GM19193 (cell line): ENCODE results near the gene TEK.

ENCODE experiments used
- POLR2A ChIP-seq: IDR thresholded peaks from 4 replicates; pipeline ENCODE4 v1.6.1; 2011; ENCODE audit not compliant: insufficient read depth, insufficient read length; ENCODE audit errors: extremely low read depth

The TEK gene

DNA sequence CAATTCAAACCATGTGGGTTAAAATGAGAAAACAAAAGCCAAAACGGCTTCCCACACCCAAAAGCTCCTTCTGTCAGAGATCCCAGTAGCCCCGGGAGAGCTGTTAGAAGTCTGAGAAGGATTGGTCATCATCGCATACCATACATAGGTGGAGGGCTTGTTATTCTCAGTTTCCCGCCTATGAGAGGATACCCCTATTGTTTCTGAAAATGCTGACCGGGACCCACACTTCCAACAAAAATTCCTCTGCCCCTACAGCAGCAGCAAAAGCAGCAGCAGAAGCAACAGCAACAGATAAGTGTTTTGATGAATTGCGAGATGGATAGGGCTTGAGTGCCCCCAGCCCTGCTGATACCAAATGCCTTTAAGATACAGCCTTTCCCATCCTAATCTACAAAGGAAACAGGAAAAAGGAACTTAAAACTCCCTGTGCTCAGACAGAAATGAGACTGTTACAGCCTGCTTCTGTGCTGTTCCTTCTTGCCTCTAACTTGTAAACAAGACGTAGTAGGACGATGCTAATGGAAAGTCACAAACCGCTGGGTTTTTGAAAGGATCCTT, at the start of gene TEK:
TEK (plus strand) TSS at position 245 of the 561 bp plus-strand sequence. CDS start 366 bp downstream, outside the sequence.
- no peak for TF ChIP-seq POLR2A

DNA sequence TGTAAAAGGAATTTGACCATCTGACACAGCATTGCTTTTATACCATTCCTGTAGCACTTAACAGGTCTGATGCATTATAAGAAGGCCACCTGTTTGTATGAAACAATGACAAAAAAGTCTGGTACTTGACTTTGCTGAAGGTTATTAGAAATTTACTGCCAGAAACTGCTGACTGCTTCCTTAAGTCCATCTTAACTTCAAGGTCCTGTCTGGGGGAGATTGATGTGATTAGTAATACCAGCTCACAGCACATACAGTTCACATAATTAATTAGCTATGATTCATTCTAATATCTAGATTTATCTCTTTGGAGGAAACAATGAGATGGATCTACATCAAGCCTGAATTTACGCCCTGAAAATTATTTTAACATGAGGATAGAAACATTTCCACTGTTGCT, 49.6 kb upstream of the TEK start:
- no peak for TF ChIP-seq POLR2A

DNA sequence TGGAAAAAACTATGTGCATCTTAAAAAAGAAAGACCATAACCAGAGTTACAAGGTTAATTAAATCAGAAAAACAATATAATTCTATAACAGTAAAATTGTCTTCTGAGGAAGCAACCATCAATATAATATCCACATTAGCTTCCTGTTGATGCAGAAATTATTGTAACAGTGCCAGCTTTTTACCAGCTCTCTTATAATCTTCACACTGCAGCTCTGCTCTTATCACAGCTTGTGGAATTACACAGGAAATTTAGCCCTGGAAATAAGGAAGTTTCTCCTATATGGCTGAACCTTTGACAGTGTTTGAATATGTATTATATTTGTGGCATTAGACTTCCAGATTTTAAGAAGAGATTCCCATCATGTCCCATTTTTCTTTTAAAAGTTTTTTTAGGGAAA, 49.1 kb upstream of the TEK start:
- no peak for TF ChIP-seq POLR2A

DNA sequence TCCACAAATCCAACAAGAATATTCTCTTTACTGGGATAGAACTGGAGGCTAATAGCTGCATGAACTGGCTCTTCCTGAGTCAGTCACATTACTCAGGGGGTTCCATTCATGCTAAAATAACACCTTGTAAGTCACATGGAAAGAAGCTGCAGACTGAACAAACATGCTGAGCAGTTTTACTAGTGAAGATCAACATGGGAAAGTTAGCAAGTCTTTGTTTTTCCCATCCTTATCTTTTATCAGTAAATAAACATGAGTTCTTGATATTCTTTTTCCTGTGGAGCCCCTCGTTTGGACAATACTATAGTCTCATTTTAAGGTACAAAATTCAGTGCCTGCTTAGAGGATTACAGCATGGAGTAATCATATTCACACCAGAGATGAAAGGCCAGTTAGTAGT, 43.7 kb upstream of the TEK start:
- no peak for TF ChIP-seq POLR2A

DNA sequence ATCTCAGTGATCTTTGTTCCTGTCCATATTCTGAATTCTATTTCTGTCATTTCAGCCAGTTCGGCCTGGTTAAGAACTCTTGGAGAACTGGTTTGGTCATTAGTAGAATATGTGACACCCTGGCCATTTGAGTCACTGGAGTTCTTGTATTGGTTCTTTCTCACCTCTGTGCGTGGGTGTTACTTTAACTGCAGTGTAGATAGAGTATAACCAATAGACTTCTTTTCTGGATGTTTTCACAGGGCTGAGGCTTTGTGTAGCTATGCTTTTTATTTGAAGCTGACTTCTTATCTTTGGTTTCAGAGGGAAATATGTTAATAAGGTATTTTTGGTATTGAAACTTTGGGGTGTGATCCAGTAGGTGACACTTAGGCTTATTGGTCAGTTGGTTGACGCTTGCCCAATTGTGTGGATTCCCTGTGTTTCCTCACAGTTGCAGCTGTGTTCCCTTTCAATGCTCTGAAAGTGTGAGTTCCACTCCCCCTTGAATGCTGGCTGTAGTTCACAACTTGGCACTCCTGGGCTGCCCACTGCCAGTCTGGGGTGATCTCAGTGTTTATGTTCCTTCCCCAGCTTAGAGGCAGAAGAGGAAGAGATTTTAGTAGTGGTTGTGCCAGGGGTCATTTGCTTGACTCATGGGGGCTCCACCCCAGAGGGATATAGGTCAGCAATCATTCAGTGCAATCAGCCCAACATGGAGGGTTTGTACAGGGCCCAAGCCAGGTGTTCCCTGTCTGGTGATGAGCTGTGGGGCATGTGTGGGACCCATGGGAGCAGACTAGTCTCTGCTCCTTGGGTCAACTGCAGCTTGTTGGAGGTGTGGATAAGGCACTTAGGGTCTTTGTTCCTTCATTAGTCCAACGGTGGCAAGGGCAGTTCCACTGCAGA, 34.9 kb upstream of the TEK start:
- TF ChIP-seq POLR2A, result no peak

DNA sequence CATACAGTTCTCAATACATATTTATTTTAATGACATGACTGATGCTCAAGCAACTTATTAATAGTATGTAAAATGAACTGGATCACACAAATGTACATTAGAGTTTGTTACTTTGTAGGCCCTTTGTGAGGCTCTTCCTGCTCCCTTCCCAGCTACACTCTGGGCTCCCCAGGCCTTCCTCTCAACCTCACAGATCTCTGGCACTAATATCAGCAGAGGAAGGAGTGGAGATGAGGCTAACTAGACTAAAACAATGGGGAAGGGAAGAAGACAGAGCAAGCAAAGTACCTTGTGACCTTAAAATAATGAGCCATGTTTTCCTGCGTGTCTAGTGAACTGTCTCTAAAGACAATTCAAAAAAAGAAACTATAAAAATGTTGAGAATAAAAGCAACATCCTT, 30.3 kb upstream of the TEK start:
- TF ChIP-seq POLR2A, result no peak

DNA sequence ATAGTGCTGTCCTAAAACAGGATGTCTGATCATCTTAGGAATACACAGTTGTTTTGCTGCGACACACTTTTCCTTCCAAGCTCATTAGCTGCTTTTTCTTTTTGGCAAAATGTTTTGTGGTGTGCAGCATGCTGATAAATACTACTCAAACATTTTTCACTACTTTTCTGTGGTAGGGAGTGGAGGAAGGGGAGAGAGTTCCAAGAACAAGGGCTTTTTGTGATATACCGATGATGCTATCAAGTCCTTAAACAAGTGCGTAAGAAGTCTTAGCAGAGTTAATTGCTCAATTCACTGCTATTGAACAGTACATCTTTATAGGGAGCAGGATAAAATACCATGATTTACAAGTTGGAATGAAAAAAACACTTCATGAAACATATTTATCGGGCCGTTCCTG, 23.6 kb upstream of the TEK start:
- TF ChIP-seq POLR2A, result no peak

DNA sequence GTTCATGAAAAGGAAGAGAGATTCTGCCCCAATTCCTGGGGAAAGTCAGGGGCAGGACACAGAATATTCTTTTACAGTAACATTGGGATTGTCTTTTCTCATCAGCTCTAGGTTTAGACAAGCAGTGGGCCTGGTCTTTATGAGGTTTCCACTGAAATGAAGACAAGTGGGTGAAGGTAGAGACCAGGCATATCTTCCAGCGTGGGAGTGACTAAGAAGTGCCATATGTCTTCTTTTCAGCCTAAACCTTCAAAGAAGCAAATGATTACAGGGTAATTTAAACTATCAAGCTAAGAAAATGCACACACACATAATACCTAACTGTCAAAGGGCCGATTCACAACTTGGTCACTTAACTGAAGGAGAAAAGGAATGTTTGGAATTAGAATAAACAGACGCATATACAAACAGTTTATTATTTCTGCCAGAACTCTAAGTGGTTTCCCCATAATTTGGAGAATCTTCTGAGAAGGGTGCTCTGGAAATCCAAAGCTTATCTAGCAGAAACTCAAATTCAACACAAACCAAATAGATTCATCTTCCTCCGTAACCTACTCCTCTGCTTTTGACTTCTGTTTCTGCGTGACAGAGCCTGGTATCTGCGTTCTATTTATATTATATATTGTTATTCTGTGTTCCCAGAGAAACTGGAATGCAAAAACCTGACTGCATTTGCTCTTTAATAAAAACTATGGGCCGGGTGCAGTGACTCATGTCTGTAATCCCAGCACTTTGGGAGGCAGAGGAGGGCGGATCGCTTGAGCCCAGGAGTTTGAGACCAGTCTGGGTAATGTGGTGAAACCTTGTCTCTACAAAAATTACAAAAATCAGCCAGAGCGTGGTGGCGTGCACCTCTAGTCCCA, 22.0 kb upstream of the TEK start:
- TF ChIP-seq POLR2A, result no peak

DNA sequence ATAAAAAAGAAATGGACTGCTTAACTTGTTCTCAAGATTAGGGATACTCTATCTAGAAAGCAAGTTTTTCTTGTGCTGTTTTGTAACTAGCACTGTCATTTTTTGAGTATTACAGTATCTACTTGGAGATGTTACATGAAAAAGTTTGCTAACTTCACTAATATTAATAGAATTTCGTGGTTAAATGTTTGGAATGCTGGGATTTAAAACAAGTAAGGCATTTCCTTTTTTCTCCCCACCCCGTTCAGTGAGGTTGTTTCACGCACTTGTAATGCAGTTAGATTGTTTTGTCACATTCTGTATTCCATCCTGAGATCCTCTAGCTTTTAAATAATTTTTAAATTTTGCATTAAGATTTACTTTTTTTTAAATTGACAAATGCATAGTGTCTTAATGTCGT, 20.0 kb upstream of the TEK start:
- no peak for TF ChIP-seq POLR2A

DNA sequence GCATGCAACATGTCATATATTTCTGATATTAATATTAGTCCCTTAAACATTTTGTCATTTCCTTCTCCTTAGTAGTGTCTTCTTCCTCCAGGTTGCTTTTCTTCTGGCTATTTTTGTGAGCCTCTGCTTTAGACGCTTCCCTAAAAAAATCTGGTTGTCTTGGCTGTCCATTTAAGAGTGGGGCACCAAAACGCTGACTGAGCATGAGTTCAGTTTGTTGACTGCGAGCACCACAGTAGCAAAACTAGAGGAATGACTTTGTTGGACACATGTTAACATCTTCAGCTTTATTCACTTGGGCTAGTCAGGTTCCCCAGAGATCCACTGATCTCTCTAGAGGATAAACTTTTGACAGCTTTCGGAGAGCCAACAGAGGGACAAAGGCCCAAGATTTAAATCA, 19.3 kb upstream of the TEK start:
- no peak for TF ChIP-seq POLR2A

DNA sequence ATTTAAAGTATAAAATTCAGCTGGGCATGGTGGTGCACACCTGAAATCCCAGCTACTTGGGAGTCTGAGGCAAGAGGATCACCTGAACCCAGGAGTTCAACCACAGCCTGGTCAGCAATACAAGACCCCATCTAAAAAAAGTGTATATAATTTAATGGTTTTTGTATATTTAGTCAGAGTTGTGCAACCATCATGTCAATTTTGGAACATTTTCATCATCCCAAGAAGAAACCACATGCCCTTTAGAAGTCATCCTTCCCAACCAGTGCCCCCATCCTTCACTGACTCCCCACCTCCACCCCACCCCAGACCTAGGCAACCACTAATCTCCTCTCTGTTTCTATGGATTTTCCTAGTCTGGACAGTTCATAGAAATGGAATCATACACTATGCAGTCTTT, 18.8 kb upstream of the TEK start:
- TF ChIP-seq POLR2A, result no peak

DNA sequence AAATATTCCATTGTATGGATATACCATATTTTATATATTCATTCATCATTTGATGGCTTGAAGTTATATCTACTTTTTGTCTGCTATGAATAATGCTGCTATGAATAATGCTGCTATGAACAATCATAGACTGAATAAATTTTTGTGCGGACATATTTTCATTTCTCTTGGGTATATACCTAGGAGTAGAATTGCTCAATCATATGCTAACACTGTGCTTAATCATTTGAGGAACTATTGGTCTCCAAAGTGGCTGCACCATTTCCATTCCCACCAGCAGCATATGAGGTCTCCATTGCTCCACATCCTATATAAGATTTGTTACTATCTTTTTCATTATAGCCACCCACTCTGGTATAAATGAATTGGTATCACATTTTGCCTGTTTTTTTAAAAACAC, 18.3 kb upstream of the TEK start:
- no peak for TF ChIP-seq POLR2A

DNA sequence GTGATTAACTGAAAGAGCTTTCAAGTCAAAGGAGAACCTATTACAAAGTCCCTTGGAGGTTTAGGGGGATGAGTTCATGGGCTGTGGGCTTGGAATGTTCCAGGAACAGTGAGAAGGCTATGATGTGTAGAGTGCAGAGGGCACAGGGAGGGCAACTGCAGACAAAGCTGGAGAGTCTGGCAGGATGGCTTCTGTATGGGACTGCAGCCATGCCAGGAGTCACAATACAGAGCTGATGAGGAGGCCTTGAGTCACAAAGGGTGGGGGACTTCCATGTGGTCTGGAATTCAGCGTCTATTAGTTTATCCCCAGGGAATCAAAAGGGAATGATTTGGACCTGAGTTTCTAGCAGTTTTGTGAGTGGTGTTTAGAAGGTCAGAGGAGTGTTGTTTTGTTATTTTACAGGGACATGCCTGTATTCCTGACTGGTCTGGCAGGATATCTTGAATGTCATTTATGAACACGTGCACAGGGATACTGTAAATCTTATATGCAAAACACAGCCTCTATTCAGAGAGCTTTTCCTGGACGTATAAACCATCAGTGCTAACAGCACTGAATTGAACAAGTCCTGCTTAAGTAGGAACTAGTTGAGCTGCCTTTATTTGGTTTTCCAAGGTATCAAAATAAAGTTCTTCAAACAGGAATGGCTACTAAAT, 14.3 kb upstream of the TEK start:
- no peak for TF ChIP-seq POLR2A

DNA sequence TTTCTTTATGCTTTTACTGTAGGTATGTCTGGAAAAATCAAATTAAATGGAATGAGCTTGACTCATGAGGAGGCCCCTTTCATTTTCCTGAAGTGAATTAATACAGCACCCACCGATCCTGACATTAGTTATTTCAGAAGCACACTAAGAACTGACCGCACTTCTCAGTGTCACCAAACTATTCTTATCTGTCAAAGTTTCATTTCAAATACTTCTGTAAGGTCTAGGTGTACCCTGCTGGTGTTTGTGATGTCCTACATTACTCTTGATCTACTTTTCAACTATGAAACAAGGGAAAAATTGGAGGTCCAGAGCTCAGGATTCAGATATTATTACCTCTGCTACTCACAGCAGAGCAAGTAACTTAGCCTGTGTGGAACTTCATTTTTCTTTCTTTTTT, 1.8 kb upstream of the TEK start:
- TF ChIP-seq POLR2A, result no peak

DNA sequence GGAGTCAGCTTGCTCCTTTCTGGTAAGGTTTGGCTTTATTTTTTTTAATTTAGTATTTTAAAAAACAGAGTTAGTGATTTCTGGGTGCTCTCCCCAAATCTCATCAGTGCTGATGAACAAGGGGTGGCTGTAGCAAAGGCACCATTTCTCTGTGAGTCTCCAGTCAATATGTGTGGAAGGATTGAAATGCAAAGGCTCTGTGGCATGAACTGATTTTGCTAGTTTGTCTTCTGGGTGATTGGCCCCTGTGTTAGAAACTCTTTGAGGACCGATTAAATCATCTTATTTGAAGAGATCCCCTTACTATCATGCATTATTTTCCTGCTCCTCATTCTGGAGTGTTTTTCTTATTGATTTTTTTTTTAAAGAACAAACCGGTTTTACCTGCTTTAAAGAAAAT, 596 bp downstream of the TEK start:
- TF ChIP-seq POLR2A, result no peak
